ENCODE data around the gene AHRR. TPM values are rescaled to one million over a fixed set of nuclear protein-coding genes. Genes with fewer than 3 reads are reported as not detected.
"Not testable (repeated sequence)": the region's sequence is repeated elsewhere in the genome, so short reads cannot be mapped to it uniquely, and the experiment has no call there.

Gene AHRR
- polyA plus RNA-seq, 12 donors, result 1.4 to 11.9 (median 2.0) TPM; not detected in 2

GRCh38 chr5:377326-377981, 55.9 kb downstream of the AHRR start:
- DNase-seq, result no peak

- no peak for DNase-seq
Observed at GRCh38 chr5:378301-378891, 56.9 kb downstream of the AHRR start.

- no peak for DNase-seq
Observed at GRCh38 chr5:378976-379742, 57.6 kb downstream of the AHRR start.

GRCh38 chr5:380701-381309, 59.3 kb downstream of the AHRR start:
- no peak for DNase-seq

- DNase-seq, result no peak
Observed at GRCh38 chr5:383066-383465, 61.6 kb downstream of the AHRR start.

GRCh38 chr5:383621-384020, 62.1 kb downstream of the AHRR start:
- no peak for DNase-seq

- DNase-seq, result not testable (repeated sequence)
Observed at GRCh38 chr5:384576-384975, 63.1 kb downstream of the AHRR start.

- DNase-seq, result no peak
Observed at GRCh38 chr5:385321-385720, 63.8 kb downstream of the AHRR start.

- DNase-seq, result no peak
Observed at GRCh38 chr5:386432-387341, 65.2 kb downstream of the AHRR start.

GRCh38 chr5:387491-388265, 66.2 kb downstream of the AHRR start:
- no peak for DNase-seq

GRCh38 chr5:388266-389196, 67.0 kb downstream of the AHRR start:
- DNase-seq, result no peak

- no peak for DNase-seq
Observed at GRCh38 chr5:389197-389821, 67.8 kb downstream of the AHRR start.

- no peak for DNase-seq
Observed at GRCh38 chr5:389891-390622, 68.5 kb downstream of the AHRR start.

- no peak for DNase-seq
Observed at GRCh38 chr5:390623-391491, 69.3 kb downstream of the AHRR start.

- no peak for DNase-seq
Observed at GRCh38 chr5:392431-392988, 71.0 kb downstream of the AHRR start.

- DNase-seq, result no peak
Observed at GRCh38 chr5:393846-394275, 72.3 kb downstream of the AHRR start.

- no peak for DNase-seq
Observed at GRCh38 chr5:394671-395155, 73.2 kb downstream of the AHRR start.

Data from muscle of arm (tissue), 12 donors.